Measurements from ENCODE around the gene IP6K1.
"Not testable (repeated sequence)": the region's sequence is repeated elsewhere in the genome, so short reads cannot be mapped to it uniquely, and the experiment has no call there.

Gene IP6K1

GRCh38 chr3:49772703-49773102 is 13.6 kb downstream of the IP6K1 start:
- DNase-seq (ENCODE audit: low read depth, low spot score): no peak
- H3K27ac ChIP-seq: no peak overlapping the region

- H3K27ac ChIP-seq: no peak overlapping the region
- DNase-seq (ENCODE audit: low read depth, low spot score): no peak
Observed at GRCh38 chr3:49771340-49771938, 14.9 kb downstream of the IP6K1 start.

GRCh38 chr3:49769926-49770325 is 16.4 kb downstream of the IP6K1 start:
- no peak overlapping the region for H3K27ac ChIP-seq
- no peak for DNase-seq (ENCODE audit: low read depth, low spot score)

- DNase-seq (ENCODE audit: low read depth, low spot score): no peak
- no peak overlapping the region for H3K27ac ChIP-seq
Observed at GRCh38 chr3:49769286-49769915, 16.9 kb downstream of the IP6K1 start.

- DNase-seq (ENCODE audit: low read depth, low spot score): no peak
- no peak overlapping the region for H3K27ac ChIP-seq
Observed at GRCh38 chr3:49763981-49764380, 22.4 kb downstream of the IP6K1 start.

GRCh38 chr3:49761661-49762060 is 24.7 kb downstream of the IP6K1 start:
- DNase-seq (ENCODE audit: low read depth, low spot score): no peak

GRCh38 chr3:49759226-49759625 is 27.1 kb downstream of the IP6K1 start:
- DNase-seq (ENCODE audit: low read depth, low spot score): no peak
- no peak overlapping the region for H3K27ac ChIP-seq

More at GRCh38 chr3:49761661-49762060, 24.7 kb downstream of the IP6K1 start:
- no peak overlapping the region for H3K27ac ChIP-seq

GRCh38 chr3:49757197-49757596 is 29.1 kb downstream of the IP6K1 start:
- DNase-seq (ENCODE audit: low read depth, low spot score): no peak
- no peak overlapping the region for H3K27ac ChIP-seq

GRCh38 chr3:49756036-49756435 is 30.3 kb downstream of the IP6K1 start:
- H3K27ac ChIP-seq: no peak overlapping the region
- DNase-seq (ENCODE audit: low read depth, low spot score): no peak

GRCh38 chr3:49754536-49754935 is 31.8 kb downstream of the IP6K1 start:
- no peak for DNase-seq (ENCODE audit: low read depth, low spot score)
- no peak overlapping the region for H3K27ac ChIP-seq

- H3K27ac ChIP-seq: no peak overlapping the region
- no peak for DNase-seq (ENCODE audit: low read depth, low spot score)
Observed at GRCh38 chr3:49751501-49751900, 34.8 kb downstream of the IP6K1 start.

GRCh38 chr3:49750056-49750455 is 36.3 kb downstream of the IP6K1 start:
- H3K27ac ChIP-seq: no peak overlapping the region
- DNase-seq (ENCODE audit: low read depth, low spot score): no peak

GRCh38 chr3:49748874-49749273 is 37.5 kb downstream of the IP6K1 start:
- DNase-seq (ENCODE audit: low read depth, low spot score): not testable (repeated sequence)
- peak overlapping the region; percentile 44 for H3K27ac ChIP-seq

GRCh38 chr3:49747792-49748480 is 38.4 kb downstream of the IP6K1 start:
- peak overlapping the region; percentile 44 for H3K27ac ChIP-seq
- no peak for DNase-seq (ENCODE audit: low read depth, low spot score)

GRCh38 chr3:49745986-49746385 is 40.4 kb downstream of the IP6K1 start:
- DNase-seq (ENCODE audit: low read depth, low spot score): peak; percentile 60
- no peak overlapping the region for H3K27ac ChIP-seq

GRCh38 chr3:49740427-49740826 is 45.9 kb downstream of the IP6K1 start:
- DNase-seq (ENCODE audit: low read depth, low spot score): no peak
- no peak overlapping the region for H3K27ac ChIP-seq

GRCh38 chr3:49738067-49738713 is 48.2 kb downstream of the IP6K1 start:
- no peak overlapping the region for H3K27ac ChIP-seq
- DNase-seq (ENCODE audit: low read depth, low spot score): no peak

GRCh38 chr3:49734752-49735151 is 51.6 kb downstream of the IP6K1 start:
- no peak for DNase-seq (ENCODE audit: low read depth, low spot score)
- no peak overlapping the region for H3K27ac ChIP-seq

GRCh38 chr3:49733551-49733950 is 52.8 kb downstream of the IP6K1 start:
- DNase-seq (ENCODE audit: low read depth, low spot score): no peak
- no peak overlapping the region for H3K27ac ChIP-seq

GRCh38 chr3:49732597-49732996 is 53.7 kb downstream of the IP6K1 start:
- no peak overlapping the region for H3K27ac ChIP-seq
- DNase-seq (ENCODE audit: low read depth, low spot score): no peak

GRCh38 chr3:49729966-49730609 is 56.3 kb downstream of the IP6K1 start:
- no peak for DNase-seq (ENCODE audit: low read depth, low spot score)
- no peak overlapping the region for H3K27ac ChIP-seq

All from epithelial cell of prostate (primary cell).